Endothelial cell of umbilical vein (primary cell): ENCODE data around the gene PPM1E. TPM values are rescaled to one million over a fixed set of nuclear protein-coding genes. Genes with fewer than 3 reads are reported as not detected.
A peak's percentile ranks its signal among the peaks of the same experiment; 100 is the strongest.

ENCODE experiments used
- BruUV-seq: library from RNA; stranded (reverse); fragments of 400-500 nt; replicated peaks from 2 replicates; lab custom pipeline; 2021; lab: Mats Ljungman, UMichigan
- CTCF ChIA-PET: fragments of 300-600, 350-600 bp; sonication (Branson Sonifier 250); formaldehyde crosslinking; loops from one replicate; lab custom pipeline; 2021; ENCODE audit warnings: antibody characterized with exemption, inconsistent platforms; lab: Charles Lee
- POLR2A ChIA-PET: fragments of 300-600, 350-600 bp; sonication (Branson Sonifier 250); formaldehyde crosslinking; loops from one replicate; lab custom pipeline; 2021; ENCODE audit warnings: antibody characterized with exemption, inconsistent platforms; lab: Charles Lee
- DNase-seq: peaks from one replicate; pipeline ENCODE4 v3.0.0-alpha.2; 2011; ENCODE audit warnings: low read depth, low spot score
- FAIRE-seq: peaks from 2 replicates; lab custom pipeline; 2011; peaks lifted over from hg19 to GRCh38; lab: Jason Lieb, UNC
- H2AFZ ChIP-seq: 2 replicates; pipeline ENCODE4 v1.6.0; 2012; ENCODE audit warnings: low read depth, low read length, control low read depth, inconsistent platforms
- H3K27ac ChIP-seq: 2 replicates; pipeline ENCODE4 v1.5.1; 2011; ENCODE audit warnings: low read depth, mild to moderate bottlenecking, control low read depth, low read length, moderate library complexity; ENCODE audit not compliant: insufficient read depth
- H3K27me3 ChIP-seq, 2 experiments: 2 replicates each; pipeline versions ENCODE4 v1.6.0 to v1.6.1; 2011; ENCODE audit warnings: low read length in 2 of 2, mixed read lengths in 1 of 2; ENCODE audit not compliant: control insufficient read depth in 2 of 2, insufficient read depth in 2 of 2
- H3K36me3 ChIP-seq, 2 experiments: 2 replicates in 1 of 2; 3 replicates in 1 of 2; pipeline ENCODE4 v1.5.1; 2011; ENCODE audit warnings: low read length in 2 of 2, mild to moderate bottlenecking in 1 of 2, moderate library complexity in 1 of 2; ENCODE audit not compliant: control insufficient read depth in 2 of 2, insufficient read depth in 2 of 2; ENCODE audit errors: extremely low read depth in 1 of 2
- H3K4me1 ChIP-seq: 3 replicates; pipeline ENCODE4 v1.5.1; 2011; ENCODE audit warnings: mild to moderate bottlenecking, low read length; ENCODE audit not compliant: control insufficient read depth, insufficient read depth; ENCODE audit errors: extremely low read depth
- H3K4me2 ChIP-seq: 2 replicates; pipeline ENCODE4 v1.6.1; 2011; ENCODE audit warnings: low read length, control low read depth, mixed read lengths; ENCODE audit not compliant: insufficient read depth
- H3K4me3 ChIP-seq, 3 experiments: fragments of 200-600 bp in 1 of 3; sonication (generic), shearing (Covaris generic) in 1 of 3; replicated peaks in 1 of 3; 2 replicates each; pipeline ENCODE4 v1.5.1; 2011 to 2016; ENCODE audit warnings: control low read depth in 3 of 3, low read length in 3 of 3, mild to moderate bottlenecking in 2 of 3, inconsistent platforms in 1 of 3, low read depth in 1 of 3, moderate library complexity in 1 of 3; ENCODE audit not compliant: insufficient read depth in 1 of 3
- H3K79me2 ChIP-seq: 2 replicates; pipeline ENCODE4 v1.6.0; 2012; ENCODE audit warnings: low read length, inconsistent platforms; ENCODE audit not compliant: control insufficient read depth, insufficient read depth
- H3K9ac ChIP-seq: replicated peaks from 2 replicates; pipeline ENCODE3; 2011; ENCODE audit warnings: low read length, control low read depth; ENCODE audit not compliant: insufficient read depth; ENCODE audit errors: extremely low read depth
- H3K9me1 ChIP-seq: replicated peaks from 3 replicates; pipeline ENCODE4 v1.6.0; 2011; ENCODE audit warnings: mild to moderate bottlenecking, low read length; ENCODE audit not compliant: control insufficient read depth, insufficient read depth; ENCODE audit errors: extremely low read depth
- H3K9me3 ChIP-seq: replicated peaks from 2 replicates; pipeline ENCODE4 v1.5.1; 2012; ENCODE audit warnings: low read length, inconsistent platforms; ENCODE audit not compliant: control insufficient read depth, insufficient read depth
- H4K20me1 ChIP-seq: replicated peaks from 2 replicates; pipeline ENCODE3; 2011; ENCODE audit warnings: mild to moderate bottlenecking, low read length; ENCODE audit not compliant: control insufficient read depth, insufficient read depth; ENCODE audit errors: extremely low read depth
- CTCF ChIP-seq, 2 donors: IDR thresholded peaks; 1 replicate in 1 of 2; 2 replicates in 1 of 2; pipeline ENCODE4 v1.5.1; 2011; ENCODE audit warnings: low read length in 2 of 2, mild to moderate bottlenecking in 2 of 2, moderate library complexity in 2 of 2, control low read depth in 1 of 2, inconsistent platforms in 1 of 2, low read depth in 1 of 2; ENCODE audit not compliant: insufficient read depth in 1 of 2; ENCODE audit errors: extremely low read depth in 1 of 2
- EZH2 ChIP-seq: IDR thresholded peaks from 2 replicates; pipeline ENCODE4 v1.6.1; 2012; ENCODE audit warnings: borderline replicate concordance, low read depth, mild to moderate bottlenecking, moderate library complexity, low read length, inconsistent platforms; ENCODE audit not compliant: severe bottlenecking
- FOS ChIP-seq: IDR thresholded peaks from 2 replicates; pipeline ENCODE4 v1.6.1; 2011; ENCODE audit warnings: mild to moderate bottlenecking, low read length, moderate library complexity, borderline replicate concordance; ENCODE audit not compliant: insufficient read depth
- GATA2 ChIP-seq: IDR thresholded peaks from 2 replicates; pipeline ENCODE4 v1.7.0; 2011; ENCODE audit warnings: low read depth, mild to moderate bottlenecking, moderate library complexity, mixed read lengths, low read length; ENCODE audit not compliant: insufficient read length, insufficient read depth
- JUN ChIP-seq: IDR thresholded peaks from 2 replicates; pipeline ENCODE4 v1.6.1; 2011; ENCODE audit warnings: borderline replicate concordance, low read depth; ENCODE audit not compliant: insufficient read length, insufficient read depth
- MAX ChIP-seq: IDR thresholded peaks from 2 replicates; pipeline ENCODE4 v1.6.1; 2011; ENCODE audit not compliant: insufficient read depth, insufficient read length
- MYC ChIP-seq: IDR thresholded peaks from one replicate; pipeline ENCODE4 v1.6.1; 2011; ENCODE audit warnings: mild to moderate bottlenecking, low read depth, low read length
- POLR2A ChIP-seq: IDR thresholded peaks from 2 replicates; pipeline ENCODE4 v1.6.1; 2012; ENCODE audit warnings: low read depth, mild to moderate bottlenecking, control low read depth, low read length
- POLR2AphosphoS5 ChIP-seq: IDR thresholded peaks from 2 replicates; pipeline ENCODE4 v1.6.1; 2012; ENCODE audit warnings: low read depth, mild to moderate bottlenecking, control low read depth, low read length, moderate library complexity; ENCODE audit not compliant: insufficient read depth
- dilution Hi-C: fragments of 300-500 bp; cut with MboI; formaldehyde crosslinking; loops from one replicate; pipeline ENCODE4 v1.15.0; 2019; ENCODE audit warnings: low sequenced_read_pairs; ENCODE audit not compliant: extremely low pct_ligation_motif_present
- intact Hi-C: fragments of 100-400 bp; cut with micrococcal nuclease; formaldehyde crosslinking; loops from one replicate; pipeline ENCODE4 v1.10.0; 2022
- polyA plus RNA-seq, 4 experiments: library from polyadenylated mRNA; depleted of rRNA in 3 of 4; stranded (reverse) in 3 of 4; unstranded in 1 of 4; fragments of >200 nt; gene quantifications; 2 replicates each; pipeline versions ENCODE4 v1.2.1 to v1.2.3, GENCODE V29; 2011 to 2012; ENCODE audit warnings: missing spikeins in 1 of 4
- total RNA-seq: library from RNA; stranded (reverse); gene quantifications from 2 replicates; pipeline ENCODE4 v1.2.3, GENCODE V29; 2021

Gene PPM1E
- total and polyA plus RNA-seq, 2 donors (not counting 3 experiments of a cell fraction or from before 2014, with no cell fraction given), result 0.01 TPM; not detected in 1

GRCh38 chr17:58960068-58960467, 204.4 kb downstream of the PPM1E start:
- no peaks in the 10 kb centered on the region for H3K79me2 ChIP-seq
- no peaks in the 10 kb centered on the region for H3K27me3 ChIP-seq
- ChIA-PET POLR2A (no interaction called here), CTCF (interaction anchor here (0.6 to 1.6 kb wide), 6 partner anchors 9 to 371 kb away, joined by 3 to 6 read pairs (median 4); no protein-coding TSS in a partner anchor)
- no peak overlapping the region for H3K9ac ChIP-seq
- dilution Hi-C loops (no loop called here), intact Hi-C loops (no loop called here)
- no peak overlapping the region for H3K27ac ChIP-seq
- FAIRE-seq (peak; percentile 85), DNase-seq (peak; percentile 50)
- no peaks in the 10 kb centered on the region for H3K9me1 ChIP-seq
- H3K9me3 ChIP-seq, result no peaks in the 10 kb centered on the region
- H2AFZ ChIP-seq, result peak overlapping the region; percentile 26
- H4K20me1 ChIP-seq, result no peaks in the 10 kb centered on the region
- no TSS peak for BruUV-seq
- no peaks in the 10 kb centered on the region for H3K36me3 ChIP-seq
- peaks cover 7% of the 10 kb centered on the region for H3K4me1 ChIP-seq
- TF ChIP-seq EZH2, result no peak
- TF ChIP-seq JUN, result no peak
- TF ChIP-seq CTCF (IDR thresholded peaks at IDR 0.05; ENCODE audit: extremely low read depth in 1 of 2, insufficient read depth in 1 of 2, low read depth in 1 of 2, low read length in 2 of 2), result no peak
- no peak for TF ChIP-seq POLR2AphosphoS5
- no peak for TF ChIP-seq MAX
- TF ChIP-seq POLR2A, result no peak
- TF ChIP-seq MYC, result no peak
- no peak for TF ChIP-seq GATA2
- no peak for TF ChIP-seq FOS
- H3K4me3 ChIP-seq, result no peak overlapping the region
- H3K4me2 ChIP-seq, result no peak overlapping the region
